ENCODE measurements around the gene TMEFF2. TPM values are rescaled to one million over a fixed set of nuclear protein-coding genes. Genes with fewer than 3 reads are reported as not detected.

The TMEFF2 gene
- total and polyA plus RNA-seq, 2 of the 8 experiments (the other 6 are each of a cell fraction or from before 2014, with no cell fraction given) = 0.91 to 3.7 TPM

- Histone ChIP-seq H3K36me3 (ENCODE audit: control insufficient read depth in 2 of 4, insufficient read depth in 4 of 4, low read length in 3 of 4) (no peaks in the 10 kb centered on the region), H3K18ac (ENCODE audit: extremely low read depth, low read length) (no peak overlapping the region), H3K14ac (ENCODE audit: insufficient read length) (no peak overlapping the region), H2BK15ac (ENCODE audit: low read length) (no peak overlapping the region), H4K20me1 (replicated peaks in 1 of 2; ENCODE audit: control insufficient read depth in 1 of 2, insufficient read depth in 2 of 2, low read length in 2 of 2) (no peaks in the 10 kb centered on the region), H4K5ac (ENCODE audit: insufficient read length, low read depth, low read length) (no peak overlapping the region), H3K23ac (ENCODE audit: insufficient read length) (no peak overlapping the region), H2BK20ac (ENCODE audit: low read length) (no peak overlapping the region), H4K8ac (ENCODE audit: extremely low read depth, insufficient read depth, low read length) (no peak overlapping the region), H3K79me2 (ENCODE audit: control insufficient read depth in 1 of 2, insufficient read depth in 2 of 2, low read length in 2 of 2) (no peaks in the 10 kb centered on the region), H3K9me3 (ENCODE audit: insufficient read depth in 2 of 2, low read depth in 1 of 2, low read length in 1 of 2) (no peaks in the 10 kb centered on the region), H3K56ac (replicated peaks; ENCODE audit: insufficient read length, low read depth, low read length) (no peak overlapping the region), H3K4me3 (ENCODE audit: extremely low read depth in 1 of 4, insufficient read depth in 2 of 4, low read depth in 3 of 4, low read length in 4 of 4) (no peak overlapping the region), H3K27ac (ENCODE audit: low read depth, low read length) (no peak overlapping the region), H3K79me1 (ENCODE audit: low read depth, low read length) (no peaks in the 10 kb centered on the region), H2BK120ac (replicated peaks; ENCODE audit: low read depth, low read length) (no peak overlapping the region), H3K27me3 (replicated peaks in 1 of 4; ENCODE audit: control insufficient read depth in 3 of 4, extremely low read depth in 1 of 4, insufficient read depth in 3 of 4, low read length in 3 of 4) (peaks cover 0 to 1% (median 0%) of the 10 kb centered on the region in 4 experiments; a peak in 1 of 7 replicates), H2AFZ (ENCODE audit: low read length) (no peak overlapping the region), H2AK5ac (ENCODE audit: low read depth, low read length) (no peak overlapping the region), H4K91ac (replicated peaks; ENCODE audit: insufficient read length, low read length) (no peak overlapping the region), H3K9ac (replicated peaks in 1 of 4; ENCODE audit: extremely low read depth in 1 of 4, low read depth in 3 of 4, low read length in 3 of 4) (no peak overlapping the region), H3K4me2 (ENCODE audit: insufficient read depth in 1 of 2, low read depth in 2 of 2, low read length in 2 of 2) (no peak overlapping the region), H2BK12ac (ENCODE audit: low read depth, low read length) (no peak overlapping the region), H2BK5ac (ENCODE audit: low read depth, low read length) (no peak overlapping the region), H3K4me1 (replicated peaks in 1 of 4; ENCODE audit: control insufficient read depth in 3 of 4, insufficient read depth in 4 of 4, low read length in 3 of 4) (peaks cover 0 to 6% (median 3%) of the 10 kb centered on the region in 4 experiments; a peak in 2 of 7 replicates), H3K23me2 (ENCODE audit: low read depth, low read length) (no peaks in the 10 kb centered on the region; the same call in 1 of the 2 replicates), H3K4ac (replicated peaks; ENCODE audit: insufficient read length, low read depth, low read length) (no peak overlapping the region)
- ChIA-PET POLR2A (ENCODE audit: partially characterized antibody) (no interaction called here), CTCF (ENCODE audit: partially characterized antibody) (no interaction called here)
- TF ChIP-seq SP2 (IDR thresholded peaks at IDR 0.05; ENCODE audit: low read length) = no peak
- TF ChIP-seq POLR2A (IDR thresholded peaks at IDR 0.05; ENCODE audit: control extremely low read depth in 1 of 2, low read depth in 2 of 2, low read length in 2 of 2) = no peak
- no peak for TF ChIP-seq CBX5 (IDR thresholded peaks at IDR 0.05; ENCODE audit: low read depth, low read length)
- FAIRE-seq (no peak), DNase-seq (ENCODE audit: low read depth in 1 of 2, low spot score in 2 of 2) (no peak)
- WGBS, 2 experiments (ENCODE audit: extremely low coverage in 1 of 2, insufficient coverage in 1 of 2, insufficient read length in 1 of 2, insufficient replicate concordance in 2 of 2, low coverage in 1 of 2, low lambda C conversion rate in 2 of 2, missing lambda C conversion rate in 1 of 2) = 90% methylated on average over 2 of the region's 2 CpGs; no CpG with 5 or more reads in 1 of the 2 experiments
Observed at GRCh38 chr2:191915750-191916149, 279.0 kb downstream of the TMEFF2 start.

All from H1 (cell line).